H9 (cell line): ENCODE measurements around the gene SLC24A3. TPM values are rescaled to one million over a fixed set of nuclear protein-coding genes. Genes with fewer than 3 reads are reported as not detected.

ENCODE experiments used
- DNase-seq: peaks from one replicate; pipeline ENCODE4 v3.0.0-alpha.2; 2017
- H2AFZ ChIP-seq: one replicate; pipeline ENCODE4 v1.6.1; 2013; ENCODE audit warnings: mild to moderate bottlenecking, low read length, control low read depth, moderate library complexity
- H2AK5ac ChIP-seq: 2 replicates; pipeline ENCODE4 v1.6.1; 2013; ENCODE audit warnings: low read length, control low read depth, mixed read lengths; ENCODE audit not compliant: insufficient read length
- H2BK120ac ChIP-seq: one replicate; pipeline ENCODE4 v1.6.1; 2013; ENCODE audit warnings: low read depth, mild to moderate bottlenecking, low read length, control low read depth, inconsistent platforms; ENCODE audit not compliant: poor library complexity, severe bottlenecking
- H2BK12ac ChIP-seq: 2 replicates; pipeline ENCODE4 v1.6.1; 2013; ENCODE audit warnings: low read length, control low read depth, mixed read lengths, low read depth; ENCODE audit not compliant: insufficient read length
- H2BK15ac ChIP-seq: 2 replicates; pipeline ENCODE4 v1.6.1; 2013; ENCODE audit warnings: low read depth, low read length, control low read depth
- H2BK20ac ChIP-seq: one replicate; pipeline ENCODE4 v1.6.1; 2013; ENCODE audit warnings: low read depth, mild to moderate bottlenecking, low read length, control low read depth, inconsistent platforms; ENCODE audit not compliant: poor library complexity, severe bottlenecking
- H2BK5ac ChIP-seq: 2 replicates; pipeline ENCODE4 v1.6.1; 2013; ENCODE audit warnings: low read length, control low read depth, mixed read lengths; ENCODE audit not compliant: insufficient read length
- H3K14ac ChIP-seq: 2 replicates; pipeline ENCODE4 v1.6.1; 2013; ENCODE audit warnings: low read length, control low read depth; ENCODE audit not compliant: insufficient read depth
- H3K18ac ChIP-seq: 2 replicates; pipeline ENCODE4 v1.6.1; 2013; ENCODE audit warnings: low read depth, mild to moderate bottlenecking, mixed read lengths, low read length, control low read depth; ENCODE audit not compliant: insufficient read length
- H3K23ac ChIP-seq: 2 replicates; pipeline ENCODE4 v1.6.1; 2013; ENCODE audit warnings: low read length, control low read depth, mixed read lengths, low read depth; ENCODE audit not compliant: insufficient read length
- H3K23me2 ChIP-seq: 2 replicates; pipeline ENCODE4 v1.6.1; 2013; ENCODE audit warnings: low read depth, mild to moderate bottlenecking, mixed read lengths, low read length, control low read depth; ENCODE audit not compliant: insufficient read length, poor library complexity, severe bottlenecking
- H3K27ac ChIP-seq: 2 replicates; pipeline ENCODE4 v1.5.1; 2013; ENCODE audit warnings: low read length, control low read depth, mixed read lengths, low read depth; ENCODE audit not compliant: insufficient read length
- H3K27me3 ChIP-seq: 2 replicates; pipeline ENCODE4 v1.6.1; 2013; ENCODE audit warnings: low read length, control low read depth, inconsistent platforms; ENCODE audit not compliant: insufficient read depth
- H3K4ac ChIP-seq: 2 replicates; pipeline ENCODE4 v1.6.1; 2013; ENCODE audit warnings: low read depth, mild to moderate bottlenecking, control low read depth, inconsistent platforms, low read length, moderate library complexity
- H3K4me1 ChIP-seq: 2 replicates; pipeline ENCODE4 v1.6.1; 2013; ENCODE audit warnings: low read length, control low read depth, inconsistent platforms; ENCODE audit not compliant: insufficient read depth
- H3K4me2 ChIP-seq: 2 replicates; pipeline ENCODE4 v1.6.1; 2013; ENCODE audit warnings: low read length, control low read depth, mixed read lengths; ENCODE audit not compliant: insufficient read length, insufficient read depth
- H3K56ac ChIP-seq: 2 replicates; pipeline ENCODE4 v1.6.1; 2013; ENCODE audit warnings: low read depth, mild to moderate bottlenecking, mixed read lengths, low read length, control low read depth; ENCODE audit not compliant: insufficient read length
- H3K79me1 ChIP-seq: 2 replicates; pipeline ENCODE4 v1.6.1; 2013; ENCODE audit warnings: low read depth, mild to moderate bottlenecking, moderate library complexity, low read length, control low read depth, inconsistent platforms; ENCODE audit not compliant: insufficient read depth, poor library complexity, severe bottlenecking
- H3K79me2 ChIP-seq: 2 replicates; pipeline ENCODE4 v1.6.1; 2013; ENCODE audit warnings: low read length, control low read depth, inconsistent platforms; ENCODE audit not compliant: insufficient read depth
- H3K9ac ChIP-seq: 2 replicates; pipeline ENCODE4 v1.6.1; 2013; ENCODE audit warnings: low read length, control low read depth, mixed read lengths; ENCODE audit not compliant: insufficient read length; ENCODE audit errors: extremely low read depth
- H3K9me3 ChIP-seq: one replicate; pipeline ENCODE4 v1.6.1; 2013; ENCODE audit warnings: low read depth, low read length, inconsistent platforms; ENCODE audit not compliant: control insufficient read depth
- H3T11ph ChIP-seq: one replicate; pipeline ENCODE4 v1.6.1; 2013; ENCODE audit warnings: mild to moderate bottlenecking, low read length, control low read depth, inconsistent platforms
- H4K20me1 ChIP-seq: one replicate; pipeline ENCODE4 v1.6.1; 2013; ENCODE audit not compliant: control insufficient read depth, insufficient read length, insufficient read depth
- H4K5ac ChIP-seq: 2 replicates; pipeline ENCODE4 v1.6.1; 2013; ENCODE audit warnings: low read depth, mild to moderate bottlenecking, mixed read lengths, low read length, control low read depth; ENCODE audit not compliant: insufficient read length
- H4K8ac ChIP-seq: replicated peaks from 2 replicates; pipeline ENCODE4 v1.6.1; 2013; ENCODE audit warnings: low read length, control low read depth, mixed read lengths, low read depth; ENCODE audit not compliant: insufficient read length
- H4K91ac ChIP-seq: 2 replicates; pipeline ENCODE4 v1.6.1; 2013; ENCODE audit warnings: low read depth, mild to moderate bottlenecking, moderate library complexity, mixed read lengths, low read length, control low read depth; ENCODE audit not compliant: insufficient read length
- H3K27ac Mint-ChIP-seq, 3 experiments: 2 replicates in 2 of 3; 3 replicates in 1 of 3; pipeline ENCODE4 v1.8.0; 2020 to 2021; ENCODE audit warnings: mixed read lengths in 3 of 3, mild to moderate bottlenecking in 1 of 3, moderate library complexity in 1 of 3
- H3K27me3 Mint-ChIP-seq: 2 replicates; pipeline ENCODE4 v1.8.0; 2021; ENCODE audit warnings: low read depth, mild to moderate bottlenecking, moderate library complexity, mixed read lengths
- H3K36me3 Mint-ChIP-seq, 3 experiments: 2 replicates in 2 of 3; 3 replicates in 1 of 3; pipeline ENCODE4 v1.8.0; 2020 to 2021; ENCODE audit warnings: low read depth in 3 of 3, mixed read lengths in 3 of 3; ENCODE audit not compliant: insufficient read depth in 1 of 3
- H3K4me1 Mint-ChIP-seq, 2 experiments: 2 replicates each; pipeline ENCODE4 v1.8.0; 2020; ENCODE audit warnings: mixed read lengths in 2 of 2
- H3K4me3 Mint-ChIP-seq, 2 experiments: 2 replicates in 1 of 2; 3 replicates in 1 of 2; pipeline ENCODE4 v1.8.0; 2020 to 2021; ENCODE audit warnings: mild to moderate bottlenecking in 2 of 2, mixed read lengths in 2 of 2, moderate library complexity in 1 of 2
- H3K9me3 Mint-ChIP-seq, 2 experiments: 2 replicates in 1 of 2; 3 replicates in 1 of 2; pipeline ENCODE4 v1.8.0; 2020; ENCODE audit warnings: mild to moderate bottlenecking in 2 of 2, mixed read lengths in 2 of 2, moderate library complexity in 1 of 2
- WGBS: extraction: QIAGEN DNeasy Blood & Tissue Kit; methylation state at CpG from one replicate; pipeline ENCODE4 v1.1.7; 2013; ENCODE audit warnings: missing lambda C conversion rate, low lambda C conversion rate, mixed read lengths; ENCODE audit not compliant: insufficient read length; ENCODE audit errors: extremely low coverage; 5-methylcytosine and 5-hydroxymethylcytosine counted together
- total RNA-seq: library from RNA; stranded (reverse); gene quantifications from 2 replicates; pipeline ENCODE4 v1.2.1, GENCODE V29; 2021
- TF ChIP-seq, protein P1 (sequence below): fragments of 200-600 bp; sonication (generic); conservative IDR thresholded peaks from 3 replicates; pipeline ENCODE4 v1.8.0; 2021; ENCODE audit warnings: antibody characterized with exemption, mild to moderate bottlenecking

SLC24A3 gene
- total RNA-seq, 1 experiment from 2014 or later = 0.83 TPM

DNA sequence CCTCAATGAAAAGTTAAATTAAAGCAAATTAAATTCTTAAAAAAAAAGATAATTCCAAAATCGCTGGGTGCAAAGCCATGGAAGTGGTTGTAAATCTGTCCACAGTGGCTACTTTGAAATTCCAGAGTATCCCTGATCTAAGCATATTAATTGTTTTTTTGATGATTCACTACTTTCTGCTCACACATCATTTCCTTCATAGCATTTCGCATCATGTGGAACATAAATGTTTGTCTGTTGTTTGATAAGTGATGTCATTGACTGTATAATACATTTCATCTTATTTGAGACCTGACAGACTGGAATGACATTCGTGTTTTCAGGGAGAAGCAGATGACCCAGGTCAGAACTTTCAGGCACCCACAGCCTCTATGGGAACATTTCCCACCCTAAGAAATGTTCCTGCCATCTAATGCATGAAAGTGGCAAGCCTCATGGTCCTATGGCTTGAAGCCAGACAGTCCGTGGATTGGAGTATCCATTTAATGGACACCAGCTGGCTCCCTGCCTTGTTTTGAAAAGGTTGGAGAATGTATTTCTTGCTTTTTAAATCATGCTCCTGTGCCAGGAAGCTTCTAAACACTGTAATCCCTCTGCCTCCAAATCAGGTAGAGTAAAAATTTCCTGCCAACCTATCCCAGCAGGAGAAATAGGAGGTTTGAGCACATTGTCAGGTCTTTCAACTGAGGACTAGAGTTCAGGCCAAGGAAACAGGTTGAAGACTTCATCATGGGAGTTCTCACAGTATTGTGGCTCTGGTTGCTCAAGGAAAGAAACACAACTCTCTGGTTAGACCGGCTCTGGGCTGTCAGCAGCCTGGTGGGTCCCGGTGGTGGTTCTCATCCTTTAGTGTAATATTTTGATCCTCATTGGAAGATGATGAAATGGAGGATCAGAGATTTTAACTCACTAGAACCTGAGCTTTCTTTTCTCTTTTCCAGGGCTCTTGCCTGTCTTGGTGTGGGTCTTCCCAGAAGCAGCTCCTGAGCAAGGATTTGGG, 157.9 kb downstream of the SLC24A3 start:
- H3K18ac ChIP-seq = no peak overlapping the region

More for the DNA sequence above, 157.9 kb downstream of the SLC24A3 start:
- no peak overlapping the region for H4K91ac ChIP-seq
- H3K56ac ChIP-seq = no peak overlapping the region
- no peak overlapping the region for H2AK5ac ChIP-seq
- Mint-ChIP-seq H3K27me3 (no peaks in the 10 kb centered on the region; the same call in 1 of the 2 replicates), H3K9me3 (no peaks in the 10 kb centered on the region; a peak in 2 of 5 replicates), H3K36me3 (no peaks in the 10 kb centered on the region; a peak in 1 of 7 replicates), H3K4me1 (peaks cover 4 to 7% of the 10 kb centered on the region in 2 experiments; a peak in 2 of 4 replicates), H3K27ac (no peak overlapping the region), H3K4me3 (no peak overlapping the region)
- DNase-seq = no peak
- H3K27ac ChIP-seq = no peak overlapping the region
- H3K79me2 ChIP-seq = no peaks in the 10 kb centered on the region
- H3K14ac ChIP-seq = no peak overlapping the region
- no peak overlapping the region for H3K9ac ChIP-seq
- H3K4me2 ChIP-seq = no peak overlapping the region
- no peak overlapping the region for H3K23ac ChIP-seq
- H2BK15ac ChIP-seq = no peak overlapping the region
- H3K9me3 ChIP-seq = no peaks in the 10 kb centered on the region
- H2BK5ac ChIP-seq = no peak overlapping the region
- no peaks in the 10 kb centered on the region for H3K27me3 ChIP-seq
- H3K23me2 ChIP-seq = no peaks in the 10 kb centered on the region
- H2BK120ac ChIP-seq = no peak overlapping the region
- no peak overlapping the region for H2BK12ac ChIP-seq
- TF ChIP-seq, protein P1, sequence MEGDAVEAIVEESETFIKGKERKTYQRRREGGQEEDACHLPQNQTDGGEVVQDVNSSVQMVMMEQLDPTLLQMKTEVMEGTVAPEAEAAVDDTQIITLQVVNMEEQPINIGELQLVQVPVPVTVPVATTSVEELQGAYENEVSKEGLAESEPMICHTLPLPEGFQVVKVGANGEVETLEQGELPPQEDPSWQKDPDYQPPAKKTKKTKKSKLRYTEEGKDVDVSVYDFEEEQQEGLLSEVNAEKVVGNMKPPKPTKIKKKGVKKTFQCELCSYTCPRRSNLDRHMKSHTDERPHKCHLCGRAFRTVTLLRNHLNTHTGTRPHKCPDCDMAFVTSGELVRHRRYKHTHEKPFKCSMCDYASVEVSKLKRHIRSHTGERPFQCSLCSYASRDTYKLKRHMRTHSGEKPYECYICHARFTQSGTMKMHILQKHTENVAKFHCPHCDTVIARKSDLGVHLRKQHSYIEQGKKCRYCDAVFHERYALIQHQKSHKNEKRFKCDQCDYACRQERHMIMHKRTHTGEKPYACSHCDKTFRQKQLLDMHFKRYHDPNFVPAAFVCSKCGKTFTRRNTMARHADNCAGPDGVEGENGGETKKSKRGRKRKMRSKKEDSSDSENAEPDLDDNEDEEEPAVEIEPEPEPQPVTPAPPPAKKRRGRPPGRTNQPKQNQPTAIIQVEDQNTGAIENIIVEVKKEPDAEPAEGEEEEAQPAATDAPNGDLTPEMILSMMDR = no peak
- no peaks in the 10 kb centered on the region for H4K20me1 ChIP-seq
- no peak overlapping the region for H4K8ac ChIP-seq
- no peak overlapping the region for H2AFZ ChIP-seq
- H3K79me1 ChIP-seq = no peaks in the 10 kb centered on the region
- no peak overlapping the region for H4K5ac ChIP-seq
- H3K4me1 ChIP-seq = no peaks in the 10 kb centered on the region
- H2BK20ac ChIP-seq = no peak overlapping the region
- WGBS = no CpG with 5 or more reads among the region's 6 CpGs
- no peak overlapping the region for H3K4ac ChIP-seq
- H3T11ph ChIP-seq = no peak overlapping the region
